Fibroblast of skin of right biceps (primary cell): ENCODE measurements around the gene TBC1D22A.

Experiments used
- DNase-seq: peaks from one replicate; pipeline ENCODE4 v3.0.0-alpha.2; 2013

The TBC1D22A gene

DNA sequence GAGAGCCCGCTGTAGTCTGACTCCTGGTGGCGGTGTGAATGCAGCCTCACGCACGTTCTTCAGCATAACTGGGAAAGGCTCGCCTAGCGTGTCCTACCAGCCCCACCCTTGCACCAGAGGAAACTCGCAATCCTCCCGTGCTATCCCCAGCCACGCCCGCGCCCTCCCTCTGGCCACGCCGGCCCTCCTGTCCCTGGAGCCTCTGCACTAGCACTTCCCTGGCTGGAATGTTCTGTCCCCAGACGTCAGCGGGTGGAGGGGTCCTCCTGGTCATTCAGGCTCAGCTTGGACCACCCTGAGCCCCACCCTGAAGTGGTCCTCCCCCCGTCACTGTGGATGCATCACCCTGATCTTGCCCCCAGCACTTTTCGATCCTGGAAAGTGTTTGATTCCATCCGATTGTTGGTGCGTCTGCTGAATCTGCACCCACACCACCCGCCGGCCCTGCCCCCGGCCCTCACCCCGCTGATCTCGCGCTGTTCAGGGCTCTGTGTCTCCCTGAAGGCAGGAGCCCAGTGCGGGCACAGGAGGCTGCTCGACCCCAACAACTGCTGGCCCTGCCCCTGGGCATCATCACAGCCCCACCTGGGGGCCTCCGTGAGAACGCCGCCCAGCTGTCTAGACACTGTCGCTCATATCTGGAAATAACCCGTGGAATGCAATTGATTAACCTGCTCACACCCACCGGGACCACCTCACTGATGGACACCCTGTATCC, 437.0 kb downstream of the TBC1D22A start:
- no peak for DNase-seq

DNA sequence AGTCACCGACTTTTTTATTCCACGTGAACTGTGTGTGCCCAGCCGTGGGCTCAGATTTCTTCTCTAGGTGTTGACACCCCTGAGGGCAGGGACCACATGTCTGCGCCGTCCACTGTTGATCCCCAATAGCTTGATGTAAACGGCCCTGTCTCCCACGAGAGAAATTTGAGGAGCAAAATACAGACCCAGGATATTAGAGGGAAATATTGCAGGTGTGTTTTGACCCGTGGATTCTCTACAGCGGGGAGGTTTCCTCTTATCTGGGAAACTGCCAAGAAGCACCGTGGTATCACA, 437.5 kb downstream of the TBC1D22A start:
- no peak for DNase-seq

DNA sequence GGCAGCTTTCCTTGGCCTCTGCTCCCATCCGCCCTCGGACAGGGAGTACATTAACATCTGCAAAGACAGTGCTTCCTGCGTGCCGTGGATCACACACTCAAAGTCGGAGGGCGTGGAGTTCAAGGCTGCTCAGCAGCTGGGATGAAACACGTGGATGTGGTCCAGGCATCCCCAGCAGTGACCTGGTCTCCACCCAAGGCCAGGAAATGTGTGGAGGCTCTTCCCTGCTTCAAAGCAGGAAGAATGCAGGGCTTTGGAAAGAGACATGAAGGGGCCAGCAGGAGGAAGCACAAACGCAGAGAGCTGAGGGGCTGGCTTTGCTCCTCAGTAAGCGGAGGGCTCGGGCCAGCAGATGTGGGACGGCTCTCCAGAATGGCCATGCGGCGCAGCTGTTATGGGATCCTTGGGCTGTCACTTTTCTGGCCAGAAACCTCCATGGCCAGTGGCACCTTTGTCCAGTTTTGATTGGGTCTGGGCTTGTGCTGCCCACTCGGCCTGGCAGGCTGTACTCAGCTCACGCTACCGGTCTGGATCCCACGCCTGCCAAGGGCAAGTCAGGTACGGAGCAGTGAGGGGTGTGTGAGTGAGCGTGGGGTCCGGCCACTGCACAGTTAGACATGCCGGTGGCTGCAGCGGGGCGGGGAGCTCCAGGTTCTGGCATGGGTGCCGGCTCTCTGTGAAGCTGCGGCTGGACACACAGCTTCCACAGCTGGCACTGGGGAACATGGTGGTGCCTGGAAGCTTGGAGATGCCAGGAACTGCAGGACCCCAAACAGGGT, 438.0 kb downstream of the TBC1D22A start:
- DNase-seq: no peak

DNA sequence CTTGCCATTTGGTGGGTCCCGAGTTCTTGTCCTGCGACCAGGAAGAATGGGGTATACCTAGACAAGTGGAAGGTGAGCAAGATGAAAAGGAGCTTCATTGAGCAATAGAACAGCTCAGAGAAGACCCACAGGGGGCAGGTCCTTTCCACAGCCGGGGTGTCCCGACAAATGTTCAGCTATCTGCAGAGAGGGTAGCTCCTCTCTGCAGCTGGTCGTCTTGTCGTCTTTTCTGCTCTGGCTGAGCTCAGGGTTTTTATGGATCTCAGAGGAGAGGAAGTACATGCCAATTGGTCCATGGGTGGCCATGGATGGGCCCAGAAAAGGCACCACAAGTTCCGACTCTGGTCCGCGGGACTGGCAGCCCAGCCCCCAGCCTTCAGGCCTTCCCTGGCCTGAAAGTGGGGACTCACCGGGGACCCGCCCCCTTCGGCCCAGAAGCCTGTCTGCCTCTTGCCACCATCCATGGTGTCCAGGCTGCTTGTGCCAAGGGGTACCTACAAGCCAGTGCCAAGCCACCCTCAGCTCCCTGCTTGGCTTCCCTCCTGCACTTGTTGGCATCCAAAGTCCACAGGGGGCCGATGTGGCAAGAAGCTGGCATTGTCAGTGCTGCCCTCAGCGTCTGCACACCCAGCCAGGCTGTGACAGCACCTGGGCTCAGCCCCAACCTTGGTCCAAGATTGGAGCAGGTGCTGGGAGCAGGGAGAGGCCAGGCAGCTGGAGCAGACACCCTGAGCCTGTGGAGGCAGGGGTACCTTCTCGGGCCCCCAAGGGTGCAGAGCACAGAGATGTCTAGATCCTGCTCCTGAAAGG, 438.9 kb downstream of the TBC1D22A start:
- no peak for DNase-seq

DNA sequence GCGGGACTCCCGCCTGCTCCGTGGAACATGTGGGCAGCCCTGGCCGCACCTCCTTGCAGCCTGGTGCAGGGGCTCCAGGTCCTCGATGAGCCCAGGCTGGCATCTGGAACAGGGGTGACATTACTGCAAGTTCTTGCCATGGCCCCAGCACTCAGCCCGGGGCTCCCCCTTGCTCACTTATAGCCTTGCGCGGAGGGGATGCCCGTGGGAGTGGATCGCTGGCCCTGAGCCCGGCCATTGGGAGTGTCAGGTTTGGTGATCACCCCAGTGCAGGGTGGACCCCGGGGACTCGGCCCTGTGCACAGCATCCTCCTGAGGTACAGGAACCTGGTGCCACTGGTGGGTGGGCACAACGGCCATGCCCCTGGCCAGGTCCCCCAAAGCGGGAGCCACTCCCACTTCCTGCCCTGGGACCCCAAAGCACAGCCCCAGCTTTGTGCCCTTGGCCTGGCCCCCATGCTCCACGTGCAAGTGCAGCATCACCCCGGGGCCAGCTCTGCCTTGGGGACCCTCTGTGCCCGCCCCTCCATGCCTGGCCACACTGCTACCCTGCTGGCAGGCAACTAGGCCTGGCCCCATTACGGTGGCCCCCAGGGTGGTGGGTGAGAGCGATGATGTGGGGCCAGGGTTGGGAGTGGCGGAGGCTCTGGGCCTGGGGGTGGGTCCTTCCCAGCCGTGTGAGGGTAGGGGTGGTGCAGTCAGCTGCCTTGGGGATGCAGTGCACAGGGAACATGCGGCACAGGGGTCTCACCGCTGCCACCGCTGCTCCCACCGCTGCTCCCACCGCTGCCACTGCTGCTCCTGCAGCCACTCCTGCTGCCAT, 439.8 kb downstream of the TBC1D22A start:
- DNase-seq: no peak

DNA sequence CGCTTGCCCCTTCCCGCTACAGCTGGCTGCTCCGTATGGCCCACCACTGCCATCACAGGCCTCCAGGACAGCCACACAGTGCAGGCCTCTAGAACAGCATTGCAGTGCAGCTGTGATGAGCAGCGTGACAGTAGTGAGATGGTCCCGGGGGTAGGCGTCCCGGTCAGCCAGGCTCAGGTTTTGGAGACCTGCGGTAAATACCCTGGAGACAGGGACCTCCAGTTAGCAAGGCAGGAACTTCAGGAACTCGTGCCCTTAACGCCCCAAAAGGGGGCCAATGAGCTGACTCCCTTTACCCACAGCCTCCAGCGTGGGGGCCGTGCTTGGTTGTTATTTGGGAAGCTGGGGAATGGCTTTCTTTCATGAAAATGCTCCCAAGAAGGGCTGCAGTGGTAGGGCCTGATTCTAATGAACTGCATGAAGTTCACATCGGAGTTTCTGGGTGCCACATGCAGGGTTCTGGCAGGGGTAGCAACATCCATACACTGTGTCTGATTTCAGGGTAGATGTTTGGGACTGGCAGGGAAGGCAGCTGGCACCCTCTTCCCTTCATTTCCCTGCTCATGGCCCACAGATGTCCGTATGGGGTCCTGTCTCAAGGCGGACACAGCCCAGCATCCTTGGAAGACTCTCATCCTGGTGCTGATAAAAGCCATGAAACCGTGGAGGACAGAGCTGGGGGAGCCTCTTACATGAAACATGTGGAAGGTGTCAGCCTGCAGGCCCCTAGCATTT, 440.5 kb downstream of the TBC1D22A start:
- DNase-seq: no peak

DNA sequence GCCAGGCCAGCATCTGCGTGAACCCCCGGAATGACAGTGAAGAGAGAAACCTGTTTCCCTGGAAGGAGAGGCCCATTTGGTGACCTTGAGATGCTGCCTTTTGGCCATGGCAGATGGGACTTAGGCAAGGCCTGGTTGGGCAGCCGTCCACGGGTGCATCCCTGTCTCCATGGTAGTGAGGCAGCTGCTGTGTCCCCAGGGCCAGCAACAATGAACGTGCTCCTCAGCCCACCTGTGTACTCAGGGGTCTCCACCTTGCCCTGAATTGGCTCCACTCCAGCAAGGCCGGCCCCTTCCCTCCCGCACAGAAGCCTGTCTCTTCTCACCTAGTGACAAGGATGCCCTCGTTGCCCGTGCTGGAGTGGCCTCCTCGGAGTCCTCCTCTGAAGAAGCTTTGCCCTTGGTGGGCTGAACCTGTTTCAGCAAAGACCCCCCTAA, 441.1 kb downstream of the TBC1D22A start:
- no peak for DNase-seq

DNA sequence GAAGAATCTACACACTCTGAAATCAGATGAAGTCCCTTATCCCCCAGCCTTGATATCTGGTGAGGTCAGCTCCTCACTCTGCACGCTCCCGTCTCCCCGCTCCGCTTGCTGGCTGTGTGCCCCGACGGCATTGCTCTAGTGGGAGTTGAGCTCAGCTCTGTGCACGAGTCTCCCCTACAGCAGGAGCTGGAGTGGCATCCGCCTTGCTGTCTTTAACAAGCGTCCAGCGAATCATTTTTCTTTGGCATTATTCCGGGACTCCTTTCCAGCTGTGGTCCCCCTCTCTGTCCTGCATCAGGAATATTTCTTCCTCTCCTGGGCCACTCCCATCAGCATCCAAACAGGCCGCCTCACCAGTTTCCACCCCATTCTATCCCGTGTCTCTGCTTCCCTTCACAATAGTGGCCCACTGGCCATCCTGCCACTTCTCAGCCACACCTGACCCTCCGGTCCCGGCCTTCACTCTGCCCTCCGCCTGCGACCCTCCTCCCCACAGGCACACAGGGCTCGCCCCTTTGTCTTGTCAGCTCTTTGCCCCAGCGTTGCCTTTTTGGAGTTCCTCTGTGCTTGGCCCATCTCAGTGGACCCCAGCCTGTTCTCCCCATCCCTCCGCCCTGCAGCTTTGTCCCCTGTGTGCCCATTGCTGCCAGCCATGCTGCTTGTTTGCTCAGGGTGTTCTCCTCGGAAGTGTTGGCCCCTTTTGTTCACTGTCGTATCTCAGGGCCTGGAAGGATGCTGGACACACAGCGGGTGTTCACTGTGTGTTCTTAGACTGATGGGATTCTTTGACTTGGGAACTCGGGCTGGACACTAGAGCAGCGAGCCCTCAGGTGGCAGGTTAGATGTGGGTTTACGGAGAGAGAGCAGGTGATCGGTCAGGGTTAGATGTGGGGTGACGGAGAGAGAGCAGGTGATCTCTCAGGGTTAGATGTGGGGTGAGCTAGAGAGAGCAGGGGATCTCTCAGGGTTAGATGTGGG, 441.8 kb downstream of the TBC1D22A start:
- DNase-seq: peak; percentile 4

DNA sequence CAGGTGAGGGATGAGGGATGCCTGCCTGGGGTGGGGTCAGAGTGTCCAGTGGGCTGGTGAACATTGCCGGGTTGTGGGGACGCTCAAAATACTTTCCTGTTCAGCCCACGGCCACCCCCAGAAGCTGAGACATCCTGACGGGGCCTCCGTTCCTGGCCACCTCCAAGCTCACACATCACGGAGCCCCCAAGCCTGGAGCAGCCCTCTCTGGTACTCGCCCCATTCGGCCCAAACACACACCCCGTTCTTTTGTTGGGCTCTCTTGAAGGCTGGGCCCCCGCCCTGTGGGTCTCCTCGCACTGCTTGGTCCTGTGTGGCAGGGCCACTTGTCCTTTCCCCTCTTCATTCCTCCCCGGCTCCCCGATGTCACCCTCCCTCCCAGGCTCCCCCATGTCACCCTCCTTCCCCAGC, 442.6 kb downstream of the TBC1D22A start:
- DNase-seq: no peak

DNA sequence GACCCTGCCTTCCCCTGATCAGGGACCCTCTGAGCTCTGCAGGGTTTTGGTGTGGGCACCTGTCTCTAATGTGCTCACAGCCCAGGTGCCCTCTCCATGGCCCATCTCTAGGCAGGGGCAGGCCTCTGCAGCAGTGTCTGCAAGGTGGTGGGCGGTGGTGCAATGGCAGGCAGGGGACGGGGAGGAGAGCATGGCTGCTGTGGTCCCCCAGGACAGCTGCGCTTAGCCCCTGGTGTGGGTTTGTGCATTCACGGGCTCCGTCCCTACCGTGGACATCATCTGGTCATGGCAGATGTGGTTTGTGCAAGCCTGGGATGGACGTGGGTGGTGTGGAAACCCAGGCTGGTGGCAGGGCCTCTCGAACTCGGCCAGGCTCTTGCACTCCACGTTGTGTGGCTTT, 443.1 kb downstream of the TBC1D22A start:
- no peak for DNase-seq

DNA sequence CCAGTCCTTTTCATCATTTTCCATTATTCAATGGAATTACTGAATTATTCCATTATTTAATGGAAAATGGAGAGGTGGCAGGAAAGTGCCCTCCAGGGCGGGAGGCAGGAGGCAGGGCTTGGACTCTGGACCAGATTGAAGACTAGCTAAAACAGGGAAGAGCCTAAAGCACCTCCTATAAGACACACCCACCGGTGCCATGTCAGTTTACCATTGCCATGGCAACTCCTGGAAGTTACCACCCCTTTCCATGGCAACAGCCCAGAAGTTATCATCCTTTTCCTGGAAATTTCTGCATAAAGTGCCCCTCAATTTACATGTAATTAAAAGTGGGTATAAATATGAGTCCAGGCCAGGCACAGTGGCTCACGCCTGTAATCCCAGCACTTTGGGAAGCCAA, 443.7 kb downstream of the TBC1D22A start:
- DNase-seq: no peak

DNA sequence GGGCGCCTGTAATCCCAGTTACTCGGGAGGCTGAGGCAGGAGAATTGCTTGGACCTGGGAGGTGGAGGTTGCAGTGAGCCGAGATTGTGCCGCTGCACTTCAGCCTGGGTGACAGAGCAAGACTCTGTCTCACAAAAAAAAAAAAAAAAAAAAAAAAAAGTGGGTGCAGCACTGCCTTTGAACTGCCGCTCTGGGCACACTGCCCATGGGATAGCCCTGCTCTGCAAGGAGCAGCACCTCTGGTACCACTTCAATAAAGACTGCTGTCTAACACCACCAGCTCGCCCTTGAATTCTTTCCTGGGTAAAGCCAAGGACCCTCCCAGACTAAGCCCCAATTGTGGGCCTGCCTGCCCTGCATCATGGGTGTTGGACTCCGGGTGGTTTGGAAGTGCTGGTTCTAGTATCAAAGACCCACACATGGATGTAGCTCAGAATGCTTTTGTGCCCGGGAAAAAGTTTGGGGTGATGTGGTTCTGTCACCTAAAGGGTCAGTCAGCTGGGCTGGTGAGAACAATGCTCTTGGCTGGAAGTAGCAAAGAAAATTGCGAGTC, 444.3 kb downstream of the TBC1D22A start:
- DNase-seq: no peak

DNA sequence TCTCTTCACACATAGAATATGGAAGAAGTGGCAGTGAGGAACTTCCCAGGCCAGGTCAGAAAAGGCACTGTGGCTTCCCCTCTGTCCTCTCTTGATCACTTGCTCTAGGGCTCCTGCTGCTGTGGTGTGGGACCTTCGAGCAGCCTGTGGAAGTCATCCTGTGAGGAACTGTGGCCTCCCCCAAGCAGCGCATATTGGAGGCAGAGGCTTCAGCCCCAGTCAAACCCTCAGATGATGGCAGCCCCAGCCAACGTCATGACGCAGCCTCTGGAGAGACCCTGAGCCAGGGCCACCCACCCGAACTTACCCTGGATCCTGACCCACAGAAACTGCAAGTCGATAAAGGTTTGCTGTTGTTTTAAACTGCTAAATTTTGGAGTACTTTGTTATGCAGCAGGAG, 444.9 kb downstream of the TBC1D22A start:
- no peak for DNase-seq

DNA sequence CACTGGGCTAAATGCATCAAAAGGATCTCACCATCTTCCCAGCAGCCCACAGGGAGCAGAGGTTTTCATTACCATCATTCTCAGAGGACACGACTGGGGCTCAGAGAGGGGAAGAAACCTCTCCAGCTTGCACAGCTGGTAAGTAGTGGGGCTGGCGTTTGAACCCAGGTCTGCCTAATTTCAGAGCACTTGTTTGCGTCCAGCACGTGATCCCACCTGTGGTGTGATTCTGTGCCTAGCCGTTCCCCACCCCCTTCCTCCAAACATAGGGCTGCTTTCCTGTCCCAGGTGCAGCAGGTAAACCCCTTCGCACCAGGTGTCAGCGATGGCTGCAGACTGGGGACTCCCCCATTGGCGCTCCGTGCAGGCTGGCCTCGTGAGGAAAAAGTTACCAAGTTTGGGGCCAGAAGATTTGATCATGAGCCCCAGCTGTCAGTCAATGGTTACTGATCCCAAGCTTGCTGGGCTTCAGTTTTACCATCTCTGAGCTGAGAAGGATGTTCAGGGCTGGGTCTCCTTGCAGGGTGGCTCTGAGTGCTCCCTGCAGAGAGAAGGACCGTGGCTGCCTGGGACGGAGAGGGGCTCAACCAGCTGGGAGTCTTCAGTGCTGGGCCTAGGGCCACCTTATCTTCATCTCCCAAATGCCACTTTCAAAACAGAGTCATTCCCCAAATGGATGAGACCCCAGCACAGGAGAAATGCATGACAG, 445.6 kb downstream of the TBC1D22A start:
- no peak for DNase-seq

DNA sequence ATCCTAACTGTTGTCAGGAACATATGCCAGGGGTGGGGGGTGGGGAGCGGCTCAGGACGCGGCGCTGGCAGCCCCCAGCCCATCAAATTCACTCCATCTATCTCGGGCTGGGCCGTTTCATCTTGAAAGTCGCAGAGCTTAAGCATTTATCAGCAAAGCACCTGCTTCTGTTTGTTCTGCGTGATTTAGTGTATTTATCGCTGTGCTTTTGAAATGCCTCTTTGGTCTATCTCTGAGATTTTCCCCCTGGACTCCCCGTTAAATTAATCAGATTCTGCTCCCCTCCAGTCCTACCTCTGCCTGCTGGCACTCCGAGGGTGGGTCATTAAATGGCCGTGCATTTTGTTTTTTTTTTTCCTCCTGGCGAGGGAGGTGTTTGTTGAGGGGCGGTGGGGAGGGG, 446.2 kb downstream of the TBC1D22A start:
- no peak for DNase-seq

DNA sequence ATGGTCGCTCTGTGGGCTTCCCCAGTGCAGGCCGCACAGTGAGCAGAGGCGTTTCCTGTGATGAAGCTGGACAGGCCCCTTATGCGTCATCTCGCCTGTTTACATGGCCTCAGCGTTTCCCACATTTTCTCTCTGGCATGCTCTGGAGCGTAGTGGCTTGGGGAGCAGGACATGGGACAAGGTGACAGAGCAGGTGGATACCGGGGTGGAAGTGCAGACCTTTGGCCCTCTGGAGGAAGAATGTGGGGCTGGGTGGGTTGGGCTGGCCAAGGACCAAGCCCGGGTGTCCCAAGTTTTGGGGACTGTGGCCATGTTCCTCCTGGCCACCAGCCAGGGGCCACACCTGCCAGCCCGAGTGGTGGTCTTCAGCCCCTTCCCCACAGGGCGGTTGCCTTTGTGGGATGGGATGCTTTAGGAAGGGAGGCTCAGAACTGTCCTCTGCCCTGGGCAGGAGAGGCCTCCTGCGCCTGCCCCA, 446.6 kb downstream of the TBC1D22A start:
- no peak for DNase-seq

DNA sequence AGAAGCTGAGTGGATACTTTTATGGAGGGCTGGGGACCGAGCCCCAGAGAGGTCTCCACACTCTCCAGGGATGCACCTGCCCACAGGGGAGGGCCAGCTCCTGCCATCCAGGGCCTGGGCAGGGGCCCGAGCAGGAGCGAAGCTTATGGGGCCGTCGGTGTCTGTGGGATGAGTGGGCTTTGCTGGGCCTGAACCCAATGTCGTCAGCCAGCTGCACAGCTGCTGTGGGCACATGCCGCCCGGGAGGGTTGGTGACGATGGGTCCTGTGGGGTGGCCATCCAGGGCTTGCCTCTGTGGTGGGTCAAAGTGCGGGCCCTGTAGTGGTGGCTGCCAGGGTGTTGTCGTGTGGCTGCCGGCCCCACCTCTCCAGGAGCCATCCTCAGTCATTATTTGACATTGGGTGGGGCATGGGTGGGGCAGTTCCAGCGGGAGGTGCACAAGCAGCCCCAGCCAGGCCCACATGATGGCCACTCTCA, 447.1 kb downstream of the TBC1D22A start:
- DNase-seq: no peak

DNA sequence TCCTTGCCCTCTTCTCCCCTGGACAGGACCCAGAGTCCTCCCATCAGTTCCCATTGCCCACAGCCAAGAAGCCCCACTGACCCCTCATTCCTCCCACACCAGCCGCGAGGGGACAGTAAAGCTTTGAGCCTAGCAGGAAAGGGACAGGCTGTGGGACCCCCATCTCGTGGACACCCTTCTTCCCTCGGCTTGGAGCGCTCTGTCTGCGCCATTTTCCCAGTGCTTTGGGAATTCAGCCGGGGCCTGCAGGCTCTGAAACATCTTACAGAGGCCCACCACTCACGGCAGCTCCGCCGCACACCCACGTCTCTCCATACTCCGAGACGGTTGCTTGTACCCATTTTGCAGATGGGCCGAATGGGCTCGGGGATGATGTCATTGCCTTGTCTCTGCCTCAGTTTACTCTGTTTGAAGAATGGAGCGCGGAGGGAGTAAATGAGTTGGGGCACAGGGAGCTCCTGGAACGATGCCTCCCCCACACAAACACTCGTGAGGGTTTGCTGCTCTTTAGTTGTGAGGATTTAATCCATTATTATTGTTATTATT, 447.7 kb downstream of the TBC1D22A start:
- no peak for DNase-seq

DNA sequence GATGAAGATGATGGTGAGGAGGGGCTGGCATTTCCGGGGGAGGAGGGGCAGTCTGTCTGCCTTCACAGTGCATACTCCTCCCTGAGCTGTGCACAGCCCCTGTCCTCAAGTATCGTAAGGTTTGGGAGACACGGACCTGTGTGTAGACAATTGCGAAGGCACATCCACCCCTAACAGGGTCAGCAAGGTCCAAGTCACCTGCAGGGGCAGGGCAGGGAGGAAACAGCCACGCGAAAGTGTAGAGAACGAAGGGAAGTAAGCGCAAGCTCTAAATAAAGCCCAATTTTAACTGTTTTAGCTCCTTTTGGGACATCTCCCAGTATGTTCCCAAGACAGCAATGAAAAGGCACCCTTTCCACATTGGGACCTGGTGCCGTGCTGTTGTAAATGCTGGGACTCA, 448.2 kb downstream of the TBC1D22A start:
- no peak for DNase-seq
